ENCODE measurements around the gene DPYSL5. TPM values are rescaled to one million over a fixed set of nuclear protein-coding genes. Genes with fewer than 3 reads are reported as not detected.

The DPYSL5 gene
- polyA plus RNA-seq, 3 donors = not detected

DNA sequence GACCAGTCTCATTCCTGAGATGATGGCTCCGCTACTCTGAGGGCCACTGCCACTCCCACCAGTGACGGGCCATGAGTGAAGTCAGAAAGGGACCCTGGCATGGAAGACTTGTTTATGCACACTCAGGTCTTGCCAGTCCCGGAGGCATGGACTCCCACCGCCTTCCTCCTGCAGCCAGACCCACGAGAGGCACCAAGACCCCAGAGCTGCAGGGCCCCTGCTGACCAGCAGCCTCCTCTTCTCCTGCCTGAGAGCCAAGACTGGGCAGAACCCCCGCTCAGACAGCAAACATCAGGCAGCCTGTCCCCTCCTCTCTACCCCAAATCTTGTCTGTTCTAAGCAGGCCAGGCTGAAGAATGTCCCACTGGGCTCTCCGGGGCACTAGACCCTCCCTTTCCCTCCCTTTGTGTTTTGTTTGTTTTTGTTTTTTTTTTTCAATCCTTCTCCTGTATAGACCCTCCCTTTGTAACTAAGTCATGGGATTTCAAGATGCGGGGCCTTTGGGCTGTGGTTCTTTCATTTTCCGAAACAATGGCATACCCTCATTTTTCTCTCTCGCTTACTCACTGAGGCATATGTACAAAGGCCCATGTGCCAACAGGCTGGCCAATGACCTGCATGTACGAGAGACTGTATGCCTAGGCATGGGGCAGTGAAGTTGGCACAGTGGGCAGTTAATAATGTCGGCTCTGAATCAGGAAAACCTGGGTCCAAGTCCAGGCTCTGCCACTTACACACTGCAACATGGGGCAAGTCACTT lies 98.2 kb downstream of the DPYSL5 start:
- Histone ChIP-seq H2AFZ (ENCODE audit: insufficient read depth, low read depth, low read length, poor library complexity, severe bottlenecking) (no peak overlapping the region), H4K20me1 (ENCODE audit: insufficient read depth, low read length) (no peaks in the 10 kb centered on the region), H3K27ac (ENCODE audit: low read depth in 1 of 2, low read length in 2 of 2) (no peak overlapping the region), H3K4me3 (replicated peaks in 1 of 3; ENCODE audit: low read depth in 2 of 3, low read length in 3 of 3) (no peak overlapping the region), H3K79me2 (ENCODE audit: insufficient read depth, low read length) (no peaks in the 10 kb centered on the region), H3K9ac (ENCODE audit: insufficient read depth, low read length, poor library complexity, severe bottlenecking) (no peak overlapping the region), H3K9me3 (replicated peaks in 1 of 2; ENCODE audit: control insufficient read depth in 1 of 2, insufficient read depth in 1 of 2, low read length in 2 of 2) (no peaks in the 10 kb centered on the region), H3K4me1 (ENCODE audit: control insufficient read depth in 1 of 2, insufficient read depth in 2 of 2, low read length in 2 of 2) (no peaks in the 10 kb centered on the region), H3K4me2 (replicated peaks; ENCODE audit: extremely low read depth, low read length, poor library complexity, severe bottlenecking) (no peak overlapping the region), H3K36me3 (replicated peaks in 1 of 2; ENCODE audit: control insufficient read depth in 1 of 2, insufficient read depth in 2 of 2, low read length in 2 of 2) (no peaks in the 10 kb centered on the region), H3K27me3 (ENCODE audit: control insufficient read depth in 2 of 2, insufficient read depth in 2 of 2, low read length in 2 of 2) (peaks cover 0 to 6% of the 10 kb centered on the region in 2 donors)
- intact Hi-C loops (cut with micrococcal nuclease) = no loop called here
- Mint-ChIP-seq H3K4me3 (no peak overlapping the region), H3K27me3 (ENCODE audit: low read depth in 3 of 3) (peaks cover 10 to 32% (median 16%) of the 10 kb centered on the region in 3 donors), H3K36me3 (no peaks in the 10 kb centered on the region), H3K27ac (no peak overlapping the region), H3K9me3 (no peaks in the 10 kb centered on the region), H3K4me1 (no peaks in the 10 kb centered on the region)
- TF ChIP-seq, protein P1, sequence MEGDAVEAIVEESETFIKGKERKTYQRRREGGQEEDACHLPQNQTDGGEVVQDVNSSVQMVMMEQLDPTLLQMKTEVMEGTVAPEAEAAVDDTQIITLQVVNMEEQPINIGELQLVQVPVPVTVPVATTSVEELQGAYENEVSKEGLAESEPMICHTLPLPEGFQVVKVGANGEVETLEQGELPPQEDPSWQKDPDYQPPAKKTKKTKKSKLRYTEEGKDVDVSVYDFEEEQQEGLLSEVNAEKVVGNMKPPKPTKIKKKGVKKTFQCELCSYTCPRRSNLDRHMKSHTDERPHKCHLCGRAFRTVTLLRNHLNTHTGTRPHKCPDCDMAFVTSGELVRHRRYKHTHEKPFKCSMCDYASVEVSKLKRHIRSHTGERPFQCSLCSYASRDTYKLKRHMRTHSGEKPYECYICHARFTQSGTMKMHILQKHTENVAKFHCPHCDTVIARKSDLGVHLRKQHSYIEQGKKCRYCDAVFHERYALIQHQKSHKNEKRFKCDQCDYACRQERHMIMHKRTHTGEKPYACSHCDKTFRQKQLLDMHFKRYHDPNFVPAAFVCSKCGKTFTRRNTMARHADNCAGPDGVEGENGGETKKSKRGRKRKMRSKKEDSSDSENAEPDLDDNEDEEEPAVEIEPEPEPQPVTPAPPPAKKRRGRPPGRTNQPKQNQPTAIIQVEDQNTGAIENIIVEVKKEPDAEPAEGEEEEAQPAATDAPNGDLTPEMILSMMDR (IDR thresholded peaks at IDR 0.05) = no peak
- no peak for DNase-seq
- WGBS (ENCODE audit: insufficient coverage) = 91% methylated on average over 6 of the region's 12 CpGs

DNA sequence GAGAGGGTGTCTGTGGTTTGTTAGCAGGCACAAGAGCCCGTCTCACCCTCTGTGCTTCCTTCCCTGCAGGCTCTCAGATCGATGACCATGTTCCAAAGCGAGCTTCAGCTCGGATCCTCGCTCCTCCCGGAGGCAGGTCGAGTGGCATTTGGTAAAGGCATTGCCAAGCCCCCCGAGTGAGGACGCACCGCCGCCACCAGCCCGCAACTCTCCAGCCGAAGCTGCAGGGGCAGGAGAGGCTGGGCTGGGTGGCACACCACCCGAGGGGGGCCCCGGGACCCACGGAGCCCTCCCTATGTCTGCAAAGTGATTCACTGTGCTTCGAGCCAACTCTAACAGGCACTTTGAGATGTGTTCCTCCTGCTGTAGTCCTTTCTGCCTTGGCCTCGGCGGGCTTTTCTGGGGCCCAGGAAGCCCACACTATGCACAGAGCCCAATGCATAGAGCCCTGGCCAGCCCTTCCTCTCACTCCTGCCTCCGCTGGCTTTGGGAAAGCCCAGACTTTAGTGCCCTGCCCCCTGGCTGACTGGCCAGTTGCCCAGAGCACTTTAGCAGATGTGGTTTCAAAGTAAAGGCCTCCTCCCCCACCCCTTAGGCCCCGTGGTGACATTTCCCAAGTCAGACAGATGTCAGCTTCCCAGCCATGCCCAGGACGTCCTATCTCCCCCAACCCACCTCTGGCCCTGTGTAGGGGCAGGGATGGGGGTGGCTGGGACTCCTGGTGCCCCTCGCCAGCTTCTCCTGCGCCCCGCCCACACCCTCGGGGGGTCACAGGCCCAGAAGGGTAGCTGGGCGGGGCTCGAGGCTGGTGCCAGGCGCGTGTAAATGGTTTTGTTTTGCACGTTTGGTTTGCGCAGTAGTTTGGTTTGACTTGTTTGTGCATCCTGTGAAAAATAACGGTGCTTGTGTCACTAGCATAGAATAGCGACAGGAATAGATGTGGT lies 99.2 kb downstream of the DPYSL5 start:
- Histone ChIP-seq H3K27me3 (ENCODE audit: control insufficient read depth in 2 of 2, insufficient read depth in 2 of 2, low read length in 2 of 2) (peaks cover 0 to 5% of the 10 kb centered on the region in 2 donors), H3K4me2 (replicated peaks; ENCODE audit: extremely low read depth, low read length, poor library complexity, severe bottlenecking) (no peak overlapping the region)

More for the DNA sequence above, 99.2 kb downstream of the DPYSL5 start:
- Histone ChIP-seq H3K36me3 (replicated peaks in 1 of 2; ENCODE audit: control insufficient read depth in 1 of 2, insufficient read depth in 2 of 2, low read length in 2 of 2) (no peaks in the 10 kb centered on the region), H3K27ac (ENCODE audit: low read depth in 1 of 2, low read length in 2 of 2) (no peak overlapping the region), H3K4me3 (replicated peaks in 1 of 3; ENCODE audit: low read depth in 2 of 3, low read length in 3 of 3) (no peak overlapping the region), H3K9ac (ENCODE audit: insufficient read depth, low read length, poor library complexity, severe bottlenecking) (no peak overlapping the region), H4K20me1 (ENCODE audit: insufficient read depth, low read length) (no peaks in the 10 kb centered on the region), H3K9me3 (replicated peaks in 1 of 2; ENCODE audit: control insufficient read depth in 1 of 2, insufficient read depth in 1 of 2, low read length in 2 of 2) (no peaks in the 10 kb centered on the region), H3K4me1 (ENCODE audit: control insufficient read depth in 1 of 2, insufficient read depth in 2 of 2, low read length in 2 of 2) (no peaks in the 10 kb centered on the region), H2AFZ (ENCODE audit: insufficient read depth, low read depth, low read length, poor library complexity, severe bottlenecking) (no peak overlapping the region), H3K79me2 (ENCODE audit: insufficient read depth, low read length) (no peaks in the 10 kb centered on the region)
- intact Hi-C loops (cut with micrococcal nuclease) = no loop called here
- Mint-ChIP-seq H3K27ac (no peak overlapping the region), H3K9me3 (no peaks in the 10 kb centered on the region), H3K4me3 (no peak overlapping the region), H3K4me1 (no peaks in the 10 kb centered on the region), H3K36me3 (no peaks in the 10 kb centered on the region), H3K27me3 (ENCODE audit: low read depth in 3 of 3) (peaks cover 10 to 32% (median 16%) of the 10 kb centered on the region in 3 donors)
- no peak for DNase-seq
- 81% methylated on average over 30 of the region's 34 CpGs for WGBS (ENCODE audit: insufficient coverage)
- TF ChIP-seq, protein P1 (IDR thresholded peaks at IDR 0.05) = no peak

All from CD14-positive monocyte (primary cell).